C4-2B (cell line): Measurements from ENCODE around the gene FOXK2.

Experiments
- H3K27ac ChIP-seq: fragments of 450-650 bp; 2 replicates; pipeline ENCODE4 v1.5.1; 2017
- ZFX ChIP-seq: fragments of 450-650 bp; IDR thresholded peaks from 2 replicates; pipeline ENCODE4 v1.6.1; 2017
- TF ChIP-seq, protein P1 (sequence below): fragments of 450-650 bp; conservative IDR thresholded peaks from 2 replicates; pipeline ENCODE4 v1.5.1; 2017; ENCODE audit warnings: mild to moderate bottlenecking

Gene FOXK2

DNA sequence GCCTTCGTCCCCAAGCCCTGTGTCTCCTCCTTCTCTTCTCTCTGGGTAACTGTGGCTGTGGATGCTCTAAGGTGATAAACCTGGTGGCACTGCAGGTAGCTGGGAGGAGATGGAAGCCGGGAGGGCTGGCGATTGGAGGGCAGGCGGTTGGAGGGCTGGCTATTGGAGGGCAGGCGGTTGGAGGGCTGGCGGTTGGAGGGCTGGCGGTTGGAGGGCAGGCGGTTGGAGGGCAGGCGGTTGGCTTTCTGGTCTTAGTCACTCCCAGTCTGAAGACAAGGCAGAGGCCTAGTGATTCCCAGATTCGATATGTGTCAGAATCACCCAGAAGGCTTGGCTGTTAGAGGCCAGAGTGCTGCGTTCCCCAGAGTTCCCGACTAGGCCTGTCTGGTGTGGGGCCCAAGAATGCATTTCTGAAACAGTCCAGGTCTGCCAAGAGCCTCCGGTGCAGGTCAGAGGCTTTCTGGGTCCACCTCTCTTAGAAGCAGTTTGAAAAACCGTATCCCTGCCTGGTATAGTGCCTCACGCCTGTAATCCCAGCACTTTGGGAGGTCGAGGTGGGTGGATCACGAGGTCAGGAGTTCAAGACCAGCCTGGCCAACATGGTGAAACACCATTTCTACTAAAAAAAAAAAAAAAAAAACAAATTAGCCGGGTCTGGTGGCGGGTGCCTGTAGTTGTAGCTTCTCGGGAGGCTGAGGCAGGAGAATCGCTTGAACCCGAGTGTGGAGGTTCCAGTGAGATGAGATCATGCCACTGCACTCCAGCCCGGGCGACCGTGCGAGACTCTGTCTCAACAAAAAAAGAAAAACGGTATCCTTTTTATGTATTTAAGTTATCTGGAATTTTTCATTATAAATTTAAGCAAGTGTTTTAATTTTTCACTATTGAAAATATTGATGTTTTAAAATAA is 69.0 kb downstream of the FOXK2 start:
- TF ChIP-seq, protein P1, sequence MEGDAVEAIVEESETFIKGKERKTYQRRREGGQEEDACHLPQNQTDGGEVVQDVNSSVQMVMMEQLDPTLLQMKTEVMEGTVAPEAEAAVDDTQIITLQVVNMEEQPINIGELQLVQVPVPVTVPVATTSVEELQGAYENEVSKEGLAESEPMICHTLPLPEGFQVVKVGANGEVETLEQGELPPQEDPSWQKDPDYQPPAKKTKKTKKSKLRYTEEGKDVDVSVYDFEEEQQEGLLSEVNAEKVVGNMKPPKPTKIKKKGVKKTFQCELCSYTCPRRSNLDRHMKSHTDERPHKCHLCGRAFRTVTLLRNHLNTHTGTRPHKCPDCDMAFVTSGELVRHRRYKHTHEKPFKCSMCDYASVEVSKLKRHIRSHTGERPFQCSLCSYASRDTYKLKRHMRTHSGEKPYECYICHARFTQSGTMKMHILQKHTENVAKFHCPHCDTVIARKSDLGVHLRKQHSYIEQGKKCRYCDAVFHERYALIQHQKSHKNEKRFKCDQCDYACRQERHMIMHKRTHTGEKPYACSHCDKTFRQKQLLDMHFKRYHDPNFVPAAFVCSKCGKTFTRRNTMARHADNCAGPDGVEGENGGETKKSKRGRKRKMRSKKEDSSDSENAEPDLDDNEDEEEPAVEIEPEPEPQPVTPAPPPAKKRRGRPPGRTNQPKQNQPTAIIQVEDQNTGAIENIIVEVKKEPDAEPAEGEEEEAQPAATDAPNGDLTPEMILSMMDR = no peak
- H3K27ac ChIP-seq = no peak overlapping the region

DNA sequence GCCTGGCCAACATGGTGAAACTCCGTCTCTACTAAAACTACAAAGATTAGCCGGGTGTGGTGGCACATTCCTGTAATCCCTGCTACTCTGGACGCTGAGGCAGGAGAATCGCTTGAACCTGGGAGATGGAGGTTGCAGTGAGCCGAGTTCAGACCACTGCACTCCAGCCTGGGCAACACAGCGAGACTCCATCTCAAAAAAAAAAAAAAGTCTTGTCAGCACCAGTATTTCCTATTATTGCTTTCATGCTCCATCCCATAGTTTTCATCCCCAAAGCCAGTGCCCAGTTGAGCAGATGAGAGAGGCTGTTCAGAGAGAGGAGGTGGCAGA is 70.3 kb downstream of the FOXK2 start:
- H3K27ac ChIP-seq = no peak overlapping the region
- TF ChIP-seq, protein P1 = no peak
- TF ChIP-seq ZFX = no peak

DNA sequence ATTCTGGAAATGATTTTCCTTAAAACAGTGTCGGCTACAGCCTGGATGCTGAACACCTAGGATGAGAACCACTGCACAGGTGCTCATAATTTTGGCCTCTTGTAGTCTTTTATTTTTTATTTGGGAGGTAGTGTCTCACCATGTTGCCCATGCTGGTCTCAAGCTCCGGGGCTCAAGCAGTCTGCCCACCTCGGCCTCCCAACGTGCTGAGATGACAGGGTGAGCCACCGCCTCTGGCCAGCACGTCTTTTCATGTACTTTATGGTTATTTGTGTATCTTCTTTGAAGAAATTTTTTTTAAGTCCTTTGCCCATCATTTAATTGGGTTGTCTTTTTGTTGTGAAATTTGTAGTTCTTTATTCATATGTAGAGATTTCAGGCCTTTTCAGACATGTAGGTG is 70.7 kb downstream of the FOXK2 start:
- no peak for TF ChIP-seq ZFX
- TF ChIP-seq, protein P1 = no peak
- no peak overlapping the region for H3K27ac ChIP-seq

DNA sequence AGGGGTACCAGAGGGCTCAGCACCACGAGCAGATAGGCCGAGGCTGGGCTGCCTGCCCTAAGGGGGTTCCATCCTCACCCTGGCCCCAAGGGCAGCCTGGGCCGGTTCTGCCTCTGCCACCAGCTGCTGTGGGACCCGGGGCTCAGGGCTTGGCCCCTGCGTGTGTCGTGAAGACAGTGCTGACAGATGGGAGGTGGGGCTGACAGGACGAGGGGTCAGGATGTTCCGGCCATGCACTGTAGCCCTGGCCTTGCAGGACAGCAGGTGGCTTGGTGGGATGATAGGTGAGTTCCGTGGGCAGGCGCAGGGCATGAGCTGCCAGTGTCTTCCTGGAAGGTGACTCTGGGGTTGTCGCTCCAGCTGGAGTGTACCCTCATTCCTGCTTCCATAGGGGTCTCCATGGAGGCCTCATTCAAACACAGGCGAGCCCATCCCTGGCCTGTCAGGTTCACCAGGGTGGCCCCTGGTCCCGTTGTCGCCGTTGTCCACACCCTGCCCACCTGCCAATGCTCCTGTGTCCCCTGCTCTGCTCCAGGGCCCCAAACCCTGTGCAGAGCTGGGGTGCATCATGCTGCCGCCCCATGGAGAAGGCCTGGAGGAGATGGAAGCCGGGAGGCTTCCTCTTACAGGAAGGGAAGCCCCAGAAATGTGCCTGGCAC is 71.5 kb downstream of the FOXK2 start:
- H3K27ac ChIP-seq = no peak overlapping the region; the same call in 1 of the 2 replicates
- TF ChIP-seq, protein P1 = no peak
- no peak for TF ChIP-seq ZFX

DNA sequence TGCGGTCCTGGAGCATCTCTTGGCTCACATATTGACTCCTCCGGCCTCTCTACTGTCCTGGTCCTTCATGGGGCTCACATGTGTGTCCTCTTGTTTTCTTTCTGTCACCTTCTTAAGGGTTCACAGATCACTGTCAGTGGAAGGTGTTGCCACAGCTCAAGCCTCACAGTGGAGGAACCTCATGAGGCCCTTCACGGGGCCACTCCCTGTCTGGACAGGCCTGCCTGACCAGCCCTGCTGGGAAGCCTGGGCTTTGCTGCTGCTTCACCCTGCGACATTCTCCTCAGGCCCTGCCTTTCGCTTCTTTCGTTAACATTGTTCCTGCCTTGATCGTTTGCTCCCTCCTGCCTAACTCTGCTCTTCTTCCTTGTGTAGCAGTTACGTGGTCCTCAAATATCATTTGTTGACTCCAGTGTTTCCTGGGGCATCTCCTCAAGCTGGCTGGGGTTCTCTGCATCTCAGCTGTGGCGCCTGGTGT is 72.8 kb downstream of the FOXK2 start:
- no peak for TF ChIP-seq ZFX
- TF ChIP-seq, protein P1 = no peak
- H3K27ac ChIP-seq = peak overlapping the region; percentile 85

DNA sequence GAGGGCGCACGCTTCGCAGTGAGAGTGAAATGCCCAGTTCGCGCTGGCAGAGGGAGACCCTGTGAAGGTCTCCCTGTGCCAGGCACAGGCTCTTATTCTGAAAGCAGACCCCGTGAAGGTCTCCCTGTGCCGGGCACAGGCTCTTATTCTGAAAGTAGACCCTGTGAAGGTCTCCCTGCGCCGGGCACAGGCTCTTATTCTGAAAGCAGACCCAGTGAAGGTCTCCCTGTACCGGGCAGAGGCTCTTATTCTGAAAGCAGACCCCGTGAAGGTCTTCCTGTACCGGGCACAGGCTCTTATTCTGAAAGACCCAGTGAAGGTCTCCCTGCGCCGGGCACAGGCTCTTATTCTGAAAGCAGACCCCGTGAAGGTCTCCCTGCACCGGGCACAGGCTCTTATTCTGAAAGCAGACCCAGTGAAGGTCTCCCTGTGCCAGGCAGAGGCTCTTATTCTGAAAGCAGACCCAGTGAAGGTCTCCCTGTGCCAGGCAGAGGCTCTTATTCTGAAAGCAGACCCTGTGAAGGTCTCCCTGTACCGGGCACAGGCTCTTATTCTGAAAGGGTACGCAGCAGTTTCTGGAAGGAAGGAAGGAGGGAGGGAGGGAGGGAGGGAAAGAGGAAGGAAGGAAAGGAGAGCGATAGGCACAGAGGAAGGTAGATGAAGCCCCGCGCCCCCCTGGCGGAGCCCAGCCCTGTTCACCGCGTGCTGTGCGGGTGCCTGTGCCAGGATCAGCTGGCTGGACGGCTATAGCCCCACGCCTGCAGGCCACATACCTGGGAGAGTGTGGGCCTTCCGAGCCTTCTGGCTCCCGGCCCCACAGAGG is 73.4 kb downstream of the FOXK2 start:
- no peak for TF ChIP-seq ZFX
- TF ChIP-seq, protein P1 = no peak

More for the DNA sequence above, 73.4 kb downstream of the FOXK2 start:
- peak overlapping the region; percentile 85 for H3K27ac ChIP-seq
